8988T (cell line): Measurements from ENCODE around the gene SLC25A44.

Experiments used
- DNase-seq: peaks from one replicate; pipeline ENCODE4 v3.0.0; 2011

SLC25A44 gene

GRCh38 chr1:156193488-156194299, at the start of gene SLC25A44:
TSS of gene SLC25A44 (plus strand) at chr1:156194104. CDS start at chr1:156199848, 5,744 bp downstream.
- DNase-seq: peak; percentile 82

- DNase-seq: no peak
These were observed 49.2 kb upstream of the SLC25A44 start for GRCh38 chr1:156144742-156145141.

- no peak for DNase-seq
These were observed 48.3 kb upstream of the SLC25A44 start for GRCh38 chr1:156145650-156146019.

- DNase-seq: peak; percentile 63
These were observed 47.7 kb upstream of the SLC25A44 start for GRCh38 chr1:156146020-156146768.

GRCh38 chr1:156146769-156147405, 47.0 kb upstream of the SLC25A44 start:
- no peak for DNase-seq

GRCh38 chr1:156148216-156148615, 45.7 kb upstream of the SLC25A44 start:
- DNase-seq: no peak

- no peak for DNase-seq
These were observed 44.3 kb upstream of the SLC25A44 start for GRCh38 chr1:156149374-156150332.

GRCh38 chr1:156150333-156151011, 43.4 kb upstream of the SLC25A44 start:
- DNase-seq: no peak

- DNase-seq: no peak
These were observed 42.7 kb upstream of the SLC25A44 start for GRCh38 chr1:156151093-156151688.

- no peak for DNase-seq
These were observed 41.3 kb upstream of the SLC25A44 start for GRCh38 chr1:156152628-156153027.

- no peak for DNase-seq
These were observed 40.5 kb upstream of the SLC25A44 start, which contains the start of gene SEMA4A for GRCh38 chr1:156153362-156153761. TSS of gene SEMA4A (plus strand) at chr1:156153585. CDS start at chr1:156154579, 994 bp downstream.

- no peak for DNase-seq
These were observed 39.6 kb upstream of the SLC25A44 start for GRCh38 chr1:156154317-156154749.

GRCh38 chr1:156155756-156156510, 38.0 kb upstream of the SLC25A44 start:
- no peak for DNase-seq

- no peak for DNase-seq
These were observed 36.4 kb upstream of the SLC25A44 start for GRCh38 chr1:156157506-156157905.

GRCh38 chr1:156157966-156158365, 35.9 kb upstream of the SLC25A44 start:
- DNase-seq: no peak

- DNase-seq: no peak
These were observed 33.7 kb upstream of the SLC25A44 start for GRCh38 chr1:156160000-156160742.

- no peak for DNase-seq
These were observed 33.1 kb upstream of the SLC25A44 start for GRCh38 chr1:156160743-156161171.

- DNase-seq: no peak
These were observed 31.4 kb upstream of the SLC25A44 start for GRCh38 chr1:156162430-156163037.

GRCh38 chr1:156163712-156164111, 30.2 kb upstream of the SLC25A44 start:
- no peak for DNase-seq
